B cell (primary cell): ENCODE measurements around the gene SRGAP1.

Source experiments
- EZH2 ChIP-seq: IDR thresholded peaks from 2 replicates; pipeline ENCODE4 v1.6.1; 2012; ENCODE audit warnings: borderline replicate concordance, low read depth, mild to moderate bottlenecking, moderate library complexity, low read length; ENCODE audit not compliant: insufficient read depth, poor library complexity, severe bottlenecking
- TF ChIP-seq, protein P1 (sequence below): fragments of 200-600 bp; IDR thresholded peaks from one replicate; pipeline ENCODE4 v1.8.0; 2022; ENCODE audit warnings: antibody characterized with exemption, mild to moderate bottlenecking

- TF ChIP-seq, protein P1, sequence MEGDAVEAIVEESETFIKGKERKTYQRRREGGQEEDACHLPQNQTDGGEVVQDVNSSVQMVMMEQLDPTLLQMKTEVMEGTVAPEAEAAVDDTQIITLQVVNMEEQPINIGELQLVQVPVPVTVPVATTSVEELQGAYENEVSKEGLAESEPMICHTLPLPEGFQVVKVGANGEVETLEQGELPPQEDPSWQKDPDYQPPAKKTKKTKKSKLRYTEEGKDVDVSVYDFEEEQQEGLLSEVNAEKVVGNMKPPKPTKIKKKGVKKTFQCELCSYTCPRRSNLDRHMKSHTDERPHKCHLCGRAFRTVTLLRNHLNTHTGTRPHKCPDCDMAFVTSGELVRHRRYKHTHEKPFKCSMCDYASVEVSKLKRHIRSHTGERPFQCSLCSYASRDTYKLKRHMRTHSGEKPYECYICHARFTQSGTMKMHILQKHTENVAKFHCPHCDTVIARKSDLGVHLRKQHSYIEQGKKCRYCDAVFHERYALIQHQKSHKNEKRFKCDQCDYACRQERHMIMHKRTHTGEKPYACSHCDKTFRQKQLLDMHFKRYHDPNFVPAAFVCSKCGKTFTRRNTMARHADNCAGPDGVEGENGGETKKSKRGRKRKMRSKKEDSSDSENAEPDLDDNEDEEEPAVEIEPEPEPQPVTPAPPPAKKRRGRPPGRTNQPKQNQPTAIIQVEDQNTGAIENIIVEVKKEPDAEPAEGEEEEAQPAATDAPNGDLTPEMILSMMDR: no peak
- TF ChIP-seq EZH2: no peak
These were observed 185.7 kb downstream of the SRGAP1 start for GRCh38 chr12:64030155-64030554.
